Measurements from ENCODE around the gene GPN2.

DNA sequence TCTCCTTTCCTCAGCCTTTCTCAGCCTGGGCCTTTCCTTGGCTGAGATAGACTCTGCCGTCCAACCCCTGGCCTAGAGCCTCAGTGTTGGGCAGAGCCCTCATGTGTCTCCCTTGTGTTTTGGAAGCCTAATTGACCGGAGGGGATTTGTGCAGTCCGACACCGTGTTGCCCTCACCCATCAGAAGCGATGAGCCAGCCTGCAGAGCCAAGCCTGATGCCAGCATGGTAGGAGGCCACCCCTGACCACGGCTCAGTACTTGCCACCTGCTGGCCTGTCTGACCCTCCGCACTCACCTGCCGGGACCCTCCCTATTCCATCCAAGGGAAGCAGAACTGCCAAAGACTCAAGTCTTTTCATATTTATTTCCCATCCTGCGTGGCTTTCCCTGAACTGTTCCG is 36.5 kb downstream of the GPN2 start:
- TF ChIP-seq, protein P1, sequence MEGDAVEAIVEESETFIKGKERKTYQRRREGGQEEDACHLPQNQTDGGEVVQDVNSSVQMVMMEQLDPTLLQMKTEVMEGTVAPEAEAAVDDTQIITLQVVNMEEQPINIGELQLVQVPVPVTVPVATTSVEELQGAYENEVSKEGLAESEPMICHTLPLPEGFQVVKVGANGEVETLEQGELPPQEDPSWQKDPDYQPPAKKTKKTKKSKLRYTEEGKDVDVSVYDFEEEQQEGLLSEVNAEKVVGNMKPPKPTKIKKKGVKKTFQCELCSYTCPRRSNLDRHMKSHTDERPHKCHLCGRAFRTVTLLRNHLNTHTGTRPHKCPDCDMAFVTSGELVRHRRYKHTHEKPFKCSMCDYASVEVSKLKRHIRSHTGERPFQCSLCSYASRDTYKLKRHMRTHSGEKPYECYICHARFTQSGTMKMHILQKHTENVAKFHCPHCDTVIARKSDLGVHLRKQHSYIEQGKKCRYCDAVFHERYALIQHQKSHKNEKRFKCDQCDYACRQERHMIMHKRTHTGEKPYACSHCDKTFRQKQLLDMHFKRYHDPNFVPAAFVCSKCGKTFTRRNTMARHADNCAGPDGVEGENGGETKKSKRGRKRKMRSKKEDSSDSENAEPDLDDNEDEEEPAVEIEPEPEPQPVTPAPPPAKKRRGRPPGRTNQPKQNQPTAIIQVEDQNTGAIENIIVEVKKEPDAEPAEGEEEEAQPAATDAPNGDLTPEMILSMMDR (IDR thresholded peaks at IDR 0.05), result no peak
- TF ChIP-seq EZH2 (IDR thresholded peaks at IDR 0.05; ENCODE audit: borderline replicate concordance, insufficient read depth, low read depth, low read length, poor library complexity, severe bottlenecking), result no peak

Measured in B cell (primary cell).